ENCODE data around the gene NOL9. TPM values are rescaled to one million over a fixed set of nuclear protein-coding genes. Genes with fewer than 3 reads are reported as not detected.

The NOL9 gene
- total RNA-seq, 1 experiment from 2014 or later = 37.6 TPM

GRCh38 chr1:6505367-6506209, 48.7 kb downstream of the NOL9 start:
- no peak for DNase-seq
- H3K79me2 ChIP-seq (ENCODE audit: low read length) = no peaks in the 10 kb centered on the region
- no peaks in the 10 kb centered on the region for H4K20me1 ChIP-seq (ENCODE audit: insufficient read depth, low read depth, low read length)
- no peak overlapping the region for H3K9ac ChIP-seq (ENCODE audit: low read length)
- no peak overlapping the region for H3K4me2 ChIP-seq (ENCODE audit: low read depth, low read length, poor library complexity, severe bottlenecking)
- no peak overlapping the region for H2AFZ ChIP-seq (ENCODE audit: low read length)
- H3K36me3 ChIP-seq (ENCODE audit: insufficient read depth, low read length) = no peaks in the 10 kb centered on the region
- no peaks in the 10 kb centered on the region for H3K27me3 ChIP-seq (ENCODE audit: low read length)
- no peak overlapping the region for H3K4me3 ChIP-seq (ENCODE audit: low read length)
- H3K9me2 ChIP-seq (replicated peaks; ENCODE audit: insufficient read depth, low read length) = no peaks in the 10 kb centered on the region
- no peak overlapping the region for H3K27ac ChIP-seq (ENCODE audit: low read length)
- H3K9me3 ChIP-seq (ENCODE audit: low read length) = no peaks in the 10 kb centered on the region
- H3K4me1 ChIP-seq (ENCODE audit: low read length) = no peaks in the 10 kb centered on the region

DNA sequence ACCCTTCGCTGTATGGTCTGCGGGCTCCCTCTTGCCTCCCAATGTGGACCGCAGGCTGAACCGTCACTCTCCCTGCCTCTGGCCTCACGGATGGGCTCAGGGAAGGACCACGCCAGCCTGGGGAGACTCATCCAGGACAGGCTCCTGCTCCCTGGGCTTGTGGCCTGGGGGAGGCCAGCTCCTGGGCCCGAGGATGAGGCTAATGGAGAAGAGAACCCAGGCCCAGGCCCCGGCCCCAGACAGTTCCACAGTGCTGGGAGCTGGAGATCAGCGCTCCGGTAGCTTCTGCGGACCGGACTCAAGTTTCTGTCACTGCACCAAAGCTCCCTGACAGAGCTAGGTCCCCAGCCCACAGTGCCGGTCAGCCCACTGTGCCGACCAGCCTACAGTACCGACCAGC, 49.4 kb downstream of the NOL9 start:
- H3K36me3 ChIP-seq (ENCODE audit: insufficient read depth, low read length) = no peaks in the 10 kb centered on the region
- no peaks in the 10 kb centered on the region for H3K27me3 ChIP-seq (ENCODE audit: low read length)

GRCh38 chr1:6503884-6504602, 50.3 kb downstream of the NOL9 start:
- no peak overlapping the region for H2AFZ ChIP-seq (ENCODE audit: low read length)
- H3K4me2 ChIP-seq (ENCODE audit: low read depth, low read length, poor library complexity, severe bottlenecking) = no peak overlapping the region
- H3K4me1 ChIP-seq (ENCODE audit: low read length) = no peaks in the 10 kb centered on the region
- no peak overlapping the region for H3K27ac ChIP-seq (ENCODE audit: low read length)
- no peak overlapping the region for H3K4me3 ChIP-seq (ENCODE audit: low read length)
- DNase-seq = no peak
- H3K9ac ChIP-seq (ENCODE audit: low read length) = no peak overlapping the region
- no peaks in the 10 kb centered on the region for H3K27me3 ChIP-seq (ENCODE audit: low read length)
- no peaks in the 10 kb centered on the region for H3K9me2 ChIP-seq (replicated peaks; ENCODE audit: insufficient read depth, low read length)
- no peaks in the 10 kb centered on the region for H4K20me1 ChIP-seq (ENCODE audit: insufficient read depth, low read depth, low read length)
- no peaks in the 10 kb centered on the region for H3K36me3 ChIP-seq (ENCODE audit: insufficient read depth, low read length)
- H3K9me3 ChIP-seq (ENCODE audit: low read length) = no peaks in the 10 kb centered on the region
- H3K79me2 ChIP-seq (ENCODE audit: low read length) = no peaks in the 10 kb centered on the region

More for the DNA sequence above, 49.4 kb downstream of the NOL9 start:
- Histone ChIP-seq H2AFZ (ENCODE audit: low read length) (no peak overlapping the region), H3K4me2 (ENCODE audit: low read depth, low read length, poor library complexity, severe bottlenecking) (no peak overlapping the region), H3K27ac (ENCODE audit: low read length) (no peak overlapping the region), H3K79me2 (ENCODE audit: low read length) (no peaks in the 10 kb centered on the region), H4K20me1 (ENCODE audit: insufficient read depth, low read depth, low read length) (no peaks in the 10 kb centered on the region), H3K9me3 (ENCODE audit: low read length) (no peaks in the 10 kb centered on the region), H3K9me2 (replicated peaks; ENCODE audit: insufficient read depth, low read length) (no peaks in the 10 kb centered on the region), H3K4me1 (ENCODE audit: low read length) (no peaks in the 10 kb centered on the region), H3K4me3 (ENCODE audit: low read length) (no peak overlapping the region), H3K9ac (ENCODE audit: low read length) (no peak overlapping the region)
- DNase-seq = no peak

GRCh38 chr1:6502000-6502891, 52.1 kb downstream of the NOL9 start:
- H3K4me2 ChIP-seq (ENCODE audit: low read depth, low read length, poor library complexity, severe bottlenecking) = no peak overlapping the region
- DNase-seq = no peak
- H3K4me1 ChIP-seq (ENCODE audit: low read length) = no peaks in the 10 kb centered on the region
- no peak overlapping the region for H2AFZ ChIP-seq (ENCODE audit: low read length)
- no peaks in the 10 kb centered on the region for H3K27me3 ChIP-seq (ENCODE audit: low read length)
- H3K4me3 ChIP-seq (ENCODE audit: low read length) = no peak overlapping the region
- no peaks in the 10 kb centered on the region for H3K9me2 ChIP-seq (replicated peaks; ENCODE audit: insufficient read depth, low read length)
- no peak overlapping the region for H3K27ac ChIP-seq (ENCODE audit: low read length)
- no peaks in the 10 kb centered on the region for H3K79me2 ChIP-seq (ENCODE audit: low read length)
- no peaks in the 10 kb centered on the region for H3K9me3 ChIP-seq (ENCODE audit: low read length)
- no peaks in the 10 kb centered on the region for H3K36me3 ChIP-seq (ENCODE audit: insufficient read depth, low read length)
- no peaks in the 10 kb centered on the region for H4K20me1 ChIP-seq (ENCODE audit: insufficient read depth, low read depth, low read length)
- H3K9ac ChIP-seq (ENCODE audit: low read length) = no peak overlapping the region

DNA sequence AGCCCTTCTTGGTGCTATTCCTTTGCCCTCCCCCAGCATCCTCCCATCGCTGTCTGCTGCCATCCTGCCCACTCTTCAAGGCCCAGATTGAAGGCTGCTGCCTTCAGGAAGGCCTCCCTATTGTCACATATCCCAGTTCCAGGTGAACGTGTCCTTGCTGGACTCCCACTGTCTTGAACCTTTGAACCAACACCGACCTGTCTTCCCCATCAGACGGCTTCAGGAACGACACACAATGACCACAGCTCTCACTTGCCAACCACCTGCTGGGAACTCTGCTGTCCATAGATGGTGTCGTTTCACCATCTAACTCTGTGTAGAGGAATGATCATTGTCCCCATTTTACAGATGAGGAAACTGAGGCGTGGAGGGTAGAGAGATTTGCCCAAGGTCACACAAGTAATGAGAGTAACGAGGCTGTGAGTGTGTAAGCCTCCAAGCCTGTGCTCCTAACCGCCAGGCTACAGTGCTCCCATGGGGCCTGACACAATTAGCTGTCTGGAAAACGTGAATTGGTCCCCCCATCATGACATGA, 53.0 kb downstream of the NOL9 start:
- H3K36me3 ChIP-seq (ENCODE audit: insufficient read depth, low read length) = no peaks in the 10 kb centered on the region
- H3K4me2 ChIP-seq (ENCODE audit: low read depth, low read length, poor library complexity, severe bottlenecking) = no peak overlapping the region
- no peak overlapping the region for H2AFZ ChIP-seq (ENCODE audit: low read length)
- DNase-seq = no peak
- H4K20me1 ChIP-seq (ENCODE audit: insufficient read depth, low read depth, low read length) = no peaks in the 10 kb centered on the region; the same call in 1 of the 2 replicates
- no peaks in the 10 kb centered on the region for H3K9me3 ChIP-seq (ENCODE audit: low read length)
- H3K9me2 ChIP-seq (replicated peaks; ENCODE audit: insufficient read depth, low read length) = no peaks in the 10 kb centered on the region
- no peaks in the 10 kb centered on the region for H3K27me3 ChIP-seq (ENCODE audit: low read length)
- H3K4me1 ChIP-seq (ENCODE audit: low read length) = no peaks in the 10 kb centered on the region
- no peak overlapping the region for H3K27ac ChIP-seq (ENCODE audit: low read length)
- H3K9ac ChIP-seq (ENCODE audit: low read length) = no peak overlapping the region
- no peaks in the 10 kb centered on the region for H3K79me2 ChIP-seq (ENCODE audit: low read length)
- H3K4me3 ChIP-seq (ENCODE audit: low read length) = no peak overlapping the region

DNA sequence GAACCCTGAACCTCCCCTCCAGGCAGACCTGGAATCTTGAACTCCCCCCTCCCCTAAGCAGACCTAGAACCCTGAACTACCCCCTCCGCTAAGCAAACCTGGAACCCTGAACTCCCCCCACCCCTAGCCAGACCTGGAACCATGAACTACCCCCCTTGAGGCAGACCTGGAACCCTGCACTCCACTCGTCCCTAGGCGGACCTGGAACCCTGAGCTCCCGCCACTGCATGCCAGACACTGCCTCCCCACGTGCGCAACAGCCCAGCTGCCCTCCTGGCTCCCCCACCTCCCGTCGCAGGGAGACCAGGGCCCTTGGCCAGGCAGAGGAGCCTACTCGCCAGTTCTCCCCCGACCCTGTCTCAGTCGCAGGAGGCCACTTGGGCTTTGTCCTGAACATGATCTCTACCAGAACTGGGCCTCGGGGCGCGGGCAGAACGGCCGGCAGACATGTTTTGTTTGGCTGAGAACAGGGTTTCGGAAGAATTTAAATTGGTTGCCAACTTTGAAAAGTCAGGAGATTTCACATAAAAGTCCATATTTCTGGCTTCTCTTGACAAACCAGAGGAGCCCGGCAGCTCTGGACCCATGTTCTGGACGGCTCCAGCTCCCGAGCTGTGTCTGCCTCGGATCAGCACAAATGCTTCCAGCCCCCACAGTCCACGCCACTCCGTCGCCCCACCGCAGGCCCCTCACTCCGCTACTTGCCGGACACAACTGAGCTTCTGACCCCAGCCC, 53.6 kb downstream of the NOL9 start:
- Histone ChIP-seq H3K9me3 (ENCODE audit: low read length) (no peaks in the 10 kb centered on the region), H3K79me2 (ENCODE audit: low read length) (no peaks in the 10 kb centered on the region), H4K20me1 (ENCODE audit: insufficient read depth, low read depth, low read length) (no peaks in the 10 kb centered on the region; the same call in 1 of the 2 replicates), H3K4me1 (ENCODE audit: low read length) (no peaks in the 10 kb centered on the region), H3K36me3 (ENCODE audit: insufficient read depth, low read length) (no peaks in the 10 kb centered on the region), H3K27me3 (ENCODE audit: low read length) (no peaks in the 10 kb centered on the region), H2AFZ (ENCODE audit: low read length) (no peak overlapping the region), H3K9me2 (replicated peaks; ENCODE audit: insufficient read depth, low read length) (no peaks in the 10 kb centered on the region), H3K27ac (ENCODE audit: low read length) (no peak overlapping the region), H3K9ac (ENCODE audit: low read length) (no peak overlapping the region), H3K4me2 (ENCODE audit: low read depth, low read length, poor library complexity, severe bottlenecking) (no peak overlapping the region), H3K4me3 (ENCODE audit: low read length) (no peak overlapping the region)
- no peak for DNase-seq

DNA sequence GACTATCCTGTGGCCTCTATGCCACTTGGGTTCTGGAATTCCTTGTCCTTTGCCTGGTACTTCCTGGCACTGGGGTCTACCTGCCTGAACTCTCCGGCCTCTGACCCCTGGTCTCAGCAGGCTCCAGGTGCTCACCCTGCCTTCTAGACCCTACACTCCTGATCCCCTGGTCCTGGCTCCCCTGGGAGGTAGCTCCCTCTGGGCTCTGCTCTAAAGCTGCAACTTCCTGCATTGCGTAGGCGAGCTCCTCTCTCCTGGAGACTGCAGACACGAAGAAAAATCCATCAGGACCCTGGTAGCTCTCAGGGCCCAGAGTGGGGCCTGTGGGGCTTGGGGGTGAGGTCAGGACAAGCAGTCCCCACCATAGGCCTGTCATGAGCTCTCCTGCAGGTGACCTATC, 55.0 kb downstream of the NOL9 start:
- Histone ChIP-seq H3K9me3 (ENCODE audit: low read length) (no peaks in the 10 kb centered on the region), H2AFZ (ENCODE audit: low read length) (no peak overlapping the region), H3K4me1 (ENCODE audit: low read length) (no peaks in the 10 kb centered on the region), H3K4me3 (ENCODE audit: low read length) (no peak overlapping the region), H3K79me2 (ENCODE audit: low read length) (no peaks in the 10 kb centered on the region), H4K20me1 (ENCODE audit: insufficient read depth, low read depth, low read length) (no peaks in the 10 kb centered on the region; the same call in 1 of the 2 replicates), H3K4me2 (ENCODE audit: low read depth, low read length, poor library complexity, severe bottlenecking) (no peak overlapping the region), H3K36me3 (ENCODE audit: insufficient read depth, low read length) (no peaks in the 10 kb centered on the region), H3K9me2 (replicated peaks; ENCODE audit: insufficient read depth, low read length) (no peaks in the 10 kb centered on the region), H3K27ac (ENCODE audit: low read length) (no peak overlapping the region), H3K9ac (ENCODE audit: low read length) (no peak overlapping the region), H3K27me3 (ENCODE audit: low read length) (no peaks in the 10 kb centered on the region)
- no peak for DNase-seq

Measured in Karpas-422 (cell line).